ENCODE results near the gene NELL1.

The NELL1 gene

GRCh38 chr11:20754933-20755332 lies 85.5 kb downstream of the NELL1 start:
- Histone ChIP-seq H3K27me3 (replicated peaks; ENCODE audit: control insufficient read depth, insufficient read depth, low read length) (no peaks in the 10 kb centered on the region), H3K36me3 (ENCODE audit: control insufficient read depth, insufficient read depth, low read length) (no peaks in the 10 kb centered on the region), H3K4me3 (replicated peaks; ENCODE audit: low read depth, low read length) (no peak overlapping the region)
- no peak for DNase-seq (ENCODE audit: extremely low read depth, insufficient read length)
- TF ChIP-seq CTCF (IDR thresholded peaks at IDR 0.05; ENCODE audit: insufficient read depth, low read length, poor library complexity, severe bottlenecking): peak; percentile 35

GRCh38 chr11:20759541-20759940 lies 90.2 kb downstream of the NELL1 start:
- Histone ChIP-seq H3K4me3 (replicated peaks; ENCODE audit: low read depth, low read length) (no peak overlapping the region), H3K27me3 (replicated peaks; ENCODE audit: control insufficient read depth, insufficient read depth, low read length) (peaks cover 1% of the 10 kb centered on the region), H3K36me3 (ENCODE audit: control insufficient read depth, insufficient read depth, low read length) (no peaks in the 10 kb centered on the region)
- DNase-seq (ENCODE audit: extremely low read depth, insufficient read length): no peak
- no peak for TF ChIP-seq CTCF (IDR thresholded peaks at IDR 0.05; ENCODE audit: insufficient read depth, low read length, poor library complexity, severe bottlenecking)

GRCh38 chr11:20760811-20761210 lies 91.4 kb downstream of the NELL1 start:
- no peak overlapping the region for H3K4me3 ChIP-seq (replicated peaks; ENCODE audit: low read depth, low read length)
- no peak for TF ChIP-seq CTCF (IDR thresholded peaks at IDR 0.05; ENCODE audit: insufficient read depth, low read length, poor library complexity, severe bottlenecking)
- no peak for DNase-seq (ENCODE audit: extremely low read depth, insufficient read length)
- no peaks in the 10 kb centered on the region for H3K36me3 ChIP-seq (ENCODE audit: control insufficient read depth, insufficient read depth, low read length)
- H3K27me3 ChIP-seq (replicated peaks; ENCODE audit: control insufficient read depth, insufficient read depth, low read length): peaks cover 1% of the 10 kb centered on the region

- TF ChIP-seq CTCF (IDR thresholded peaks at IDR 0.05; ENCODE audit: insufficient read depth, low read length, poor library complexity, severe bottlenecking): no peak
- peaks cover 1% of the 10 kb centered on the region for H3K27me3 ChIP-seq (replicated peaks; ENCODE audit: control insufficient read depth, insufficient read depth, low read length)
- H3K36me3 ChIP-seq (ENCODE audit: control insufficient read depth, insufficient read depth, low read length): no peaks in the 10 kb centered on the region
- no peak for DNase-seq (ENCODE audit: extremely low read depth, insufficient read length)
- H3K4me3 ChIP-seq (replicated peaks; ENCODE audit: low read depth, low read length): no peak overlapping the region
These were observed 92.9 kb downstream of the NELL1 start for GRCh38 chr11:20762116-20762844.

GRCh38 chr11:20762980-20763379 lies 93.6 kb downstream of the NELL1 start:
- Histone ChIP-seq H3K4me3 (replicated peaks; ENCODE audit: low read depth, low read length) (no peak overlapping the region), H3K36me3 (ENCODE audit: control insufficient read depth, insufficient read depth, low read length) (no peaks in the 10 kb centered on the region), H3K27me3 (replicated peaks; ENCODE audit: control insufficient read depth, insufficient read depth, low read length) (peaks cover 1% of the 10 kb centered on the region)
- TF ChIP-seq CTCF (IDR thresholded peaks at IDR 0.05; ENCODE audit: insufficient read depth, low read length, poor library complexity, severe bottlenecking): no peak
- DNase-seq (ENCODE audit: extremely low read depth, insufficient read length): no peak

Measured in GM06990 (cell line).